Fibroblast of skin of right biceps (primary cell): ENCODE measurements around the gene ABCC4.
"Not testable (repeated sequence)": the region's sequence is repeated elsewhere in the genome, so short reads cannot be mapped to it uniquely, and the experiment has no call there.

ENCODE experiments used
- DNase-seq: peaks from one replicate; pipeline ENCODE4 v3.0.0-alpha.2; 2013

The ABCC4 gene

GRCh38 chr13:95226932-95227695 is 74.1 kb downstream of the ABCC4 start:
- DNase-seq, result no peak

- DNase-seq, result no peak
Observed at GRCh38 chr13:95226476-95226875, 74.8 kb downstream of the ABCC4 start.

GRCh38 chr13:95226050-95226449 is 75.2 kb downstream of the ABCC4 start:
- no peak for DNase-seq

GRCh38 chr13:95224064-95224463 is 77.2 kb downstream of the ABCC4 start:
- DNase-seq, result no peak

GRCh38 chr13:95222733-95223018 is 78.6 kb downstream of the ABCC4 start:
- DNase-seq, result no peak

GRCh38 chr13:95221971-95222732 is 79.1 kb downstream of the ABCC4 start:
- DNase-seq, result no peak

- no peak for DNase-seq
Observed at GRCh38 chr13:95220611-95221010, 80.6 kb downstream of the ABCC4 start.

GRCh38 chr13:95217920-95218830 is 83.1 kb downstream of the ABCC4 start:
- no peak for DNase-seq

- no peak for DNase-seq
Observed at GRCh38 chr13:95216182-95216581, 85.1 kb downstream of the ABCC4 start.

- no peak for DNase-seq
Observed at GRCh38 chr13:95212983-95213850, 88.0 kb downstream of the ABCC4 start.

- DNase-seq, result no peak
Observed at GRCh38 chr13:95209109-95209508, 92.1 kb downstream of the ABCC4 start.

GRCh38 chr13:95207769-95208366 is 93.4 kb downstream of the ABCC4 start:
- DNase-seq, result no peak

- DNase-seq, result no peak
Observed at GRCh38 chr13:95206116-95206515, 95.1 kb downstream of the ABCC4 start.

GRCh38 chr13:95204231-95204765 is 97.0 kb downstream of the ABCC4 start:
- no peak for DNase-seq

- DNase-seq, result peak; percentile 55
Observed at GRCh38 chr13:95201814-95202651, 99.2 kb downstream of the ABCC4 start.

- DNase-seq, result not testable (repeated sequence)
Observed at GRCh38 chr13:95200386-95200957, 100.8 kb downstream of the ABCC4 start.

GRCh38 chr13:95199896-95200295 is 101.4 kb downstream of the ABCC4 start:
- DNase-seq, result no peak

- not testable (repeated sequence) for DNase-seq
Observed at GRCh38 chr13:95198606-95199005, 102.6 kb downstream of the ABCC4 start.

- no peak for DNase-seq
Observed at GRCh38 chr13:95197548-95197947, 103.7 kb downstream of the ABCC4 start.

- DNase-seq, result no peak
Observed at GRCh38 chr13:95195146-95195545, 106.1 kb downstream of the ABCC4 start.
